Measurements from ENCODE around the gene CCNE1.

Gene CCNE1

GRCh38 chr19:29771708-29772414 is 39.9 kb upstream of the CCNE1 start (continued):
- TF ChIP-seq ZNF391 (tag by site-specific recombination; IDR thresholded peaks at IDR 0.05; ENCODE audit: borderline replicate concordance, low read depth) = no peak; the same call in 1 of the 2 replicates
- 0 out of 2 replicates have a peak, but pooled peaks have one; percentile 22 for TF ChIP-seq ZNF629 (tag by site-specific recombination; IDR thresholded peaks at IDR 0.05)
- peak; percentile 23; the same call in 1 of the 2 replicates for TF ChIP-seq PATZ1 (tag by site-specific recombination; IDR thresholded peaks at IDR 0.05)
- peak; percentile 83 for TF ChIP-seq IKZF3 (tag by site-specific recombination; IDR thresholded peaks at IDR 0.05)
- TF ChIP-seq ZNF596 (tag by site-specific recombination; IDR thresholded peaks at IDR 0.05) = no peak
- peak; percentile 17; the same call in 1 of the 2 replicates for TF ChIP-seq ZBTB17 (tag by site-specific recombination; IDR thresholded peaks at IDR 0.05)

GRCh38 chr19:29772696-29773095 is 39.1 kb upstream of the CCNE1 start:
- CTCF ChIA-PET = interaction anchor here (0.6 to 8.9 kb wide), 21 partner anchors 10 to 883 kb away, joined by 3 to 138 read pairs (median 5); no protein-coding TSS in a partner anchor
- TF ChIP-seq BCL11B (tag by site-specific recombination; IDR thresholded peaks at IDR 0.05; ENCODE audit: low read depth) (no peak), ZNF121 (tag by site-specific recombination; IDR thresholded peaks at IDR 0.05) (peak; percentile 6; the same call in 1 of the 2 replicates)
- Histone ChIP-seq H3K4me1 (ENCODE audit: control insufficient read depth, insufficient read depth, low read length) (peaks cover 3% of the 10 kb centered on the region; the same call in 1 of the 2 replicates), H3K27ac (ENCODE audit: extremely low read depth, low read depth, low read length) (no peak overlapping the region), H3K9me3 (ENCODE audit: control insufficient read depth, insufficient read depth, low read depth, low read length) (no peaks in the 10 kb centered on the region), H3K4me3 (ENCODE audit: low read depth, low read length) (no peak overlapping the region), H3K36me3 (ENCODE audit: control insufficient read depth in 2 of 2, insufficient read depth in 1 of 2, low read length in 2 of 2) (no peaks in the 10 kb centered on the region)
- POLR2A ChIA-PET = no interaction called here

- peaks cover 3% of the 10 kb centered on the region; the same call in 1 of the 2 replicates for H3K4me1 ChIP-seq (ENCODE audit: control insufficient read depth, insufficient read depth, low read length)
- H3K27ac ChIP-seq (ENCODE audit: extremely low read depth, low read depth, low read length) = no peak overlapping the region
- H3K9me3 ChIP-seq (ENCODE audit: control insufficient read depth, insufficient read depth, low read depth, low read length) = no peaks in the 10 kb centered on the region
- TF ChIP-seq ZNF362 (tag by site-specific recombination; IDR thresholded peaks at IDR 0.05) (0 out of 2 replicates have a peak, but pooled peaks have one; percentile 58), ATF2 (tag by site-specific recombination; IDR thresholded peaks at IDR 0.05; ENCODE audit: low read depth) (no peak)
- ChIA-PET POLR2A (interaction anchor here (1.1 kb wide), 1 partner anchor 37 kb away, joined by 8 read pairs; no protein-coding TSS in a partner anchor), CTCF (interaction anchor here (0.5 to 8.9 kb wide), 12 partner anchors 9 to 883 kb away, joined by 3 to 138 read pairs (median 4); no protein-coding TSS in a partner anchor)
- H3K36me3 ChIP-seq (ENCODE audit: control insufficient read depth in 2 of 2, insufficient read depth in 1 of 2, low read length in 2 of 2) = no peaks in the 10 kb centered on the region
- H3K4me3 ChIP-seq (ENCODE audit: low read depth, low read length) = no peak overlapping the region
Observed at GRCh38 chr19:29773141-29773540, 38.6 kb upstream of the CCNE1 start.

GRCh38 chr19:29774126-29774525 is 37.7 kb upstream of the CCNE1 start:
- TF ChIP-seq KLF1 (tag by site-specific recombination; IDR thresholded peaks at IDR 0.05) = no peak
- no peak for TF ChIP-seq ZIC2 (tag by site-specific recombination; IDR thresholded peaks at IDR 0.05)
- H3K4me3 ChIP-seq (ENCODE audit: low read depth, low read length) = no peak overlapping the region
- CTCF ChIA-PET = interaction anchor here (0.6 to 8.9 kb wide), 4 partner anchors 13 to 26 kb away, joined by 3 to 138 read pairs (median 17); no protein-coding TSS in a partner anchor
- no peaks in the 10 kb centered on the region for H3K9me3 ChIP-seq (ENCODE audit: control insufficient read depth, insufficient read depth, low read depth, low read length)
- POLR2A ChIA-PET = interaction anchor here (1.1 kb wide), 1 partner anchor 36 kb away, joined by 8 read pairs; no protein-coding TSS in a partner anchor
- no peak overlapping the region for H3K27ac ChIP-seq (ENCODE audit: extremely low read depth, low read depth, low read length)
- H3K4me1 ChIP-seq (ENCODE audit: control insufficient read depth, insufficient read depth, low read length) = peaks cover 3% of the 10 kb centered on the region; the same call in 1 of the 2 replicates
- H3K36me3 ChIP-seq (ENCODE audit: control insufficient read depth in 2 of 2, insufficient read depth in 1 of 2, low read length in 2 of 2) = no peaks in the 10 kb centered on the region

All from HEK293 (cell line).